ENCODE results near the gene SDSL.

GRCh38 chr12:113381220-113381619, 41.0 kb upstream of the SDSL start:
- no peak for TF ChIP-seq EZH2phosphoT487 (IDR thresholded peaks at IDR 0.05; ENCODE audit: insufficient read depth, low read depth)
- TF ChIP-seq EZH2 (IDR thresholded peaks at IDR 0.05; ENCODE audit: insufficient read depth, poor library complexity, severe bottlenecking): no peak

Data from GM23248 (cell line).